Liver (tissue), 9 donors: ENCODE data around the gene TRMT61A. TPM values are rescaled to one million over a fixed set of nuclear protein-coding genes. Genes with fewer than 3 reads are reported as not detected.
"Not testable (repeated sequence)": the region's sequence is repeated elsewhere in the genome, so short reads cannot be mapped to it uniquely, and the experiment has no call there.

Source experiments
- DNase-seq: peaks from one replicate; pipeline ENCODE4 v3.0.0-alpha.2; 2017; ENCODE audit warnings: low spot score
- H3K27ac ChIP-seq, 2 donors: one replicate each; pipeline ENCODE4 v1.7.0; 2013; ENCODE audit warnings: inconsistent platforms in 2 of 2, low read length in 2 of 2, control low read depth in 1 of 2, low read depth in 1 of 2, mild to moderate bottlenecking in 1 of 2
- H3K27me3 ChIP-seq, 4 donors: one replicate each; pipeline versions ENCODE4 v1.6.1 to v1.7.0; 2013; ENCODE audit warnings: low read length in 3 of 4, inconsistent platforms in 1 of 4, mild to moderate bottlenecking in 1 of 4, moderate library complexity in 1 of 4; ENCODE audit not compliant: control insufficient read depth in 4 of 4, insufficient read depth in 4 of 4
- H3K36me3 ChIP-seq, 4 donors: one replicate each; pipeline versions ENCODE4 v1.6.1 to v1.7.0; 2013; ENCODE audit warnings: low read length in 3 of 4, mild to moderate bottlenecking in 3 of 4, low read depth in 1 of 4, moderate library complexity in 1 of 4; ENCODE audit not compliant: control insufficient read depth in 4 of 4, insufficient read depth in 3 of 4
- H3K4me1 ChIP-seq, 4 donors: one replicate each; pipeline versions ENCODE4 v1.6.1 to v1.7.0; 2013; ENCODE audit warnings: low read length in 3 of 4, mild to moderate bottlenecking in 3 of 4, moderate library complexity in 1 of 4; ENCODE audit not compliant: control insufficient read depth in 4 of 4, insufficient read depth in 4 of 4
- H3K4me3 ChIP-seq, 3 donors: one replicate each; pipeline versions ENCODE4 v1.6.1 to v1.7.0; 2013; ENCODE audit warnings: low read length in 3 of 3, control low read depth in 1 of 3, low read depth in 1 of 3, mild to moderate bottlenecking in 1 of 3
- H3K9ac ChIP-seq, 2 donors: one replicate each; pipeline ENCODE4 v1.7.0; 2013; ENCODE audit warnings: low read length in 2 of 2, mild to moderate bottlenecking in 2 of 2, moderate library complexity in 2 of 2, control low read depth in 1 of 2, low read depth in 1 of 2
- H3K9me3 ChIP-seq, 4 donors: one replicate each; pipeline versions ENCODE4 v1.6.1 to v1.7.0; 2013; ENCODE audit warnings: low read length in 3 of 4; ENCODE audit not compliant: control insufficient read depth in 4 of 4
- ATF3 ChIP-seq: IDR thresholded peaks from 2 replicates; pipeline ENCODE4 v1.6.1; 2016; ENCODE audit warnings: antibody characterized with exemption
- CTCF ChIP-seq: fragments of 150-350 bp; IDR thresholded peaks from 2 replicates; pipeline ENCODE4 v1.5.1; 2017; ENCODE audit warnings: improper control_type of control experiment, low read depth, low read length; ENCODE audit not compliant: missing input control
- FOXA1 ChIP-seq: IDR thresholded peaks from 2 replicates; pipeline ENCODE4 v1.6.1; 2016; ENCODE audit warnings: antibody characterized with exemption
- FOXA2 ChIP-seq: IDR thresholded peaks from 2 replicates; pipeline ENCODE4 v1.6.1; 2016; ENCODE audit warnings: antibody characterized with exemption
- GABPA ChIP-seq, 2 donors: IDR thresholded peaks in 1 of 2; conservative IDR thresholded peaks in 1 of 2; 2 replicates each; pipeline ENCODE4 v1.6.1; 2016; ENCODE audit warnings: antibody characterized with exemption in 2 of 2, mild to moderate bottlenecking in 1 of 2, moderate library complexity in 1 of 2
- JUND ChIP-seq, 2 donors: IDR thresholded peaks; 2 replicates each; pipeline ENCODE4 v1.6.1; 2016; ENCODE audit warnings: antibody characterized with exemption in 2 of 2
- MAX ChIP-seq: IDR thresholded peaks from 2 replicates; pipeline ENCODE4 v1.6.1; 2016; ENCODE audit warnings: antibody characterized with exemption
- RAD21 ChIP-seq, 2 donors: IDR thresholded peaks; 2 replicates each; pipeline ENCODE4 v1.6.1; 2016; ENCODE audit warnings: antibody characterized with exemption in 2 of 2, mild to moderate bottlenecking in 2 of 2
- REST ChIP-seq: IDR thresholded peaks from 2 replicates; pipeline ENCODE4 v1.6.1; 2016; ENCODE audit warnings: antibody characterized with exemption, mild to moderate bottlenecking
- TAF1 ChIP-seq: conservative IDR thresholded peaks from 2 replicates; pipeline ENCODE4 v1.6.1; 2016; ENCODE audit warnings: antibody characterized with exemption, mild to moderate bottlenecking
- YY1 ChIP-seq: IDR thresholded peaks from 2 replicates; pipeline ENCODE4 v1.6.1; 2016; ENCODE audit warnings: antibody characterized with exemption, mild to moderate bottlenecking
- WGBS: extraction: QIAGEN DNeasy Blood & Tissue Kit; methylation state at CpG from one replicate; pipeline ENCODE4 v1.1.7; 2013; 5-methylcytosine and 5-hydroxymethylcytosine counted together
- polyA plus RNA-seq, 2 donors: library from polyadenylated mRNA; stranded (reverse) in 1 of 2; unstranded in 1 of 2; fragments of 200-250 nt in 1 of 2; fragments of >200 nt in 1 of 2; fragmentation: Nextera tagmentation in 1 of 2; extraction: Ambion mirVana in 1 of 2; gene quantifications; one replicate each; pipeline versions ENCODE4 v1.2.1 to v1.2.3, GENCODE V29; 2013 to 2015
- total RNA-seq, 2 donors: library from RNA; depleted of rRNA; stranded (reverse); fragments of >200 nt; gene quantifications; one replicate each; pipeline ENCODE4 v1.2.3, GENCODE V29; 2014
- TF ChIP-seq, protein P1 (sequence below): IDR thresholded peaks from 2 replicates; pipeline ENCODE4 v1.6.1; 2016; ENCODE audit warnings: antibody characterized with exemption
- donor health status: healthy.
- donor health status: healthy.
- donor health status: healthy.
- donor health status: healthy.
- donor health status: healthy.

TRMT61A gene
- total and polyA plus RNA-seq, 4 donors: 4.1 to 8.0 (median 6.5) TPM

DNA sequence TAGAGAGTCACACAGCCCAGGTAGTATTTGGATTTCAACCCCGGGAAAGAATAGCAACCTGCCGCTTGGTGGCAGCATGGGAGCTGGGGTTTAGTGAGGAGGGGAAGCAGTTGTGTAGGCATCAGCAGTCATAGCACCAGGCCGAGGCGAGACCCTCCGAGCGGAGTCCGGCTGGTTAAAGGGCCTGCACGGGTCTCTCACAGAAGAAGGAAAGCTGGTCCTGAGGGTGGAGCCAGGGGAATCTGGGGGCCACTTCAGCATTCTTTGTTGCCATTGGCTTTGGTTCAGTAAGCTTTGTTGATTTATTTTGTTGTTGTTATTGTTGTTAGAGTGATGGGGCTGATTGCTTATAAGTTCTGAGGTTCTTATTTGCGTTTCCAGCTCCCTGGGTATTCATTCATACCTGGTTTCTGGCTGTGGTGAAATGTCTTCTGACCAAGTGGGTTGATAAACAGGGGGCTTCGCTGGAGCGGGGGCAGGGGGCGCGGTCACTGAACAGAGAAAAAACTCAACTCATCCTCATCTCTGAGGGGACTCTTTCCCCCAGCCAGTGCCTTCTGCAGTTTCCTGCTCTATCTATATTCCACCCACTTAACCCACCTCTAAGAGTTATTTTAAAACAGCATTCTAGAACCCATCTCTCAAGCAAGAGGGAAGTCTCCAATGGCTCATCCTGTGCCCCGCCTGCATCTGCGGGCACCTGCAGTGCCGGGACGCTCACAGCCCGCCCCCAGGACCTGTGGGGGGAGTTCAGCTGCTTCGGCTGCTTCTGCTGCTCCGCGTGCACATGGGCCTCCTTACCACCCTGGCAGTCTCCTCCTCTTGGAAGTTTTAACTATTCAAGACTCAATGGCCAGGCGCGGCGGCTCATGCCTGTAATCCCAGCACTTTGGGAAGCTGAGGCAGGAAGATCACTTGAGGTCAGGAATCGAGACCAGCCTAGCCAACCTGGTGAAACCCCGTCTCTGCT is 18.0 kb upstream of the TRMT61A start:
- peaks cover 0 to 10% (median 7%) of the 10 kb centered on the region in 4 donors for H3K36me3 ChIP-seq
- DNase-seq: no peak
- no peak for TF ChIP-seq ATF3
- no peak for TF ChIP-seq RAD21 (IDR thresholded peaks at IDR 0.05)
- TF ChIP-seq TAF1: no peak
- TF ChIP-seq CTCF: no peak
- no peak for TF ChIP-seq FOXA2
- no peak for TF ChIP-seq MAX
- no peak for TF ChIP-seq REST
- TF ChIP-seq YY1: no peak
- TF ChIP-seq, protein P1, sequence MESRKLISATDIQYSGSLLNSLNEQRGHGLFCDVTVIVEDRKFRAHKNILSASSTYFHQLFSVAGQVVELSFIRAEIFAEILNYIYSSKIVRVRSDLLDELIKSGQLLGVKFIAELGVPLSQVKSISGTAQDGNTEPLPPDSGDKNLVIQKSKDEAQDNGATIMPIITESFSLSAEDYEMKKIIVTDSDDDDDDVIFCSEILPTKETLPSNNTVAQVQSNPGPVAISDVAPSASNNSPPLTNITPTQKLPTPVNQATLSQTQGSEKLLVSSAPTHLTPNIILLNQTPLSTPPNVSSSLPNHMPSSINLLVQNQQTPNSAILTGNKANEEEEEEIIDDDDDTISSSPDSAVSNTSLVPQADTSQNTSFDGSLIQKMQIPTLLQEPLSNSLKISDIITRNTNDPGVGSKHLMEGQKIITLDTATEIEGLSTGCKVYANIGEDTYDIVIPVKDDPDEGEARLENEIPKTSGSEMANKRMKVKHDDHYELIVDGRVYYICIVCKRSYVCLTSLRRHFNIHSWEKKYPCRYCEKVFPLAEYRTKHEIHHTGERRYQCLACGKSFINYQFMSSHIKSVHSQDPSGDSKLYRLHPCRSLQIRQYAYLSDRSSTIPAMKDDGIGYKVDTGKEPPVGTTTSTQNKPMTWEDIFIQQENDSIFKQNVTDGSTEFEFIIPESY: no peak
- no peak for TF ChIP-seq GABPA (IDR thresholded peaks at IDR 0.05 in 1 of 2, conservative IDR thresholded peaks at IDR 0.05 in 1 of 2)
- no peak for TF ChIP-seq JUND (IDR thresholded peaks at IDR 0.05)
- TF ChIP-seq FOXA1: no peak
- H3K9ac ChIP-seq: no peak overlapping the region
- no peaks in the 10 kb centered on the region for H3K27me3 ChIP-seq
- 95% methylated on average over 26 of the region's 26 CpGs for WGBS
- no peak overlapping the region for H3K4me3 ChIP-seq
- H3K4me1 ChIP-seq: peaks cover 0 to 6% (median 3%) of the 10 kb centered on the region in 4 donors
- no peak overlapping the region for H3K27ac ChIP-seq
- H3K9me3 ChIP-seq: no peaks in the 10 kb centered on the region

GRCh38 chr14:103512180-103512579 is 16.8 kb upstream of the TRMT61A start:
- WGBS: 99% methylated on average over 8 of the region's 8 CpGs
- DNase-seq, H3K9me3 ChIP-seq, H3K27ac ChIP-seq, H3K9ac ChIP-seq, H3K27me3 ChIP-seq, H3K4me3 ChIP-seq, H3K4me1 ChIP-seq, H3K36me3 ChIP-seq: not testable (repeated sequence)
